Hippocampal formation (tissue), 2 donors: ENCODE results near the gene MYBPC3.
"Not testable (repeated sequence)": the region's sequence is repeated elsewhere in the genome, so short reads cannot be mapped to it uniquely, and the experiment has no call there.

Source experiments
- DNase-seq, 2 donors: peaks; one replicate each; lab custom pipeline; 2025; lab: John Stamatoyannopoulos, UW

MYBPC3 gene

GRCh38 chr11:47337229-47337924 is 15.1 kb downstream of the MYBPC3 start:
- no peak for DNase-seq

GRCh38 chr11:47336595-47336994 is 15.9 kb downstream of the MYBPC3 start:
- DNase-seq: no peak

GRCh38 chr11:47335733-47336132 is 16.8 kb downstream of the MYBPC3 start:
- no peak for DNase-seq

GRCh38 chr11:47334699-47335411 is 17.6 kb downstream of the MYBPC3 start:
- not testable (repeated sequence) for DNase-seq

- no peak for DNase-seq
Measured at GRCh38 chr11:47333886-47334443, 18.5 kb downstream of the MYBPC3 start.

- no peak for DNase-seq
Measured at GRCh38 chr11:47333526-47333845, 19.0 kb downstream of the MYBPC3 start.

- DNase-seq: no peak
Measured at GRCh38 chr11:47332791-47333525, 19.5 kb downstream of the MYBPC3 start.

GRCh38 chr11:47332303-47332711 is 20.2 kb downstream of the MYBPC3 start:
- no peak for DNase-seq

GRCh38 chr11:47331454-47332302 is 20.8 kb downstream of the MYBPC3 start:
- no peak for DNase-seq

GRCh38 chr11:47329987-47330931 is 22.2 kb downstream of the MYBPC3 start:
- no peak for DNase-seq

- DNase-seq: no peak
Measured at GRCh38 chr11:47329431-47329986, 23.0 kb downstream of the MYBPC3 start.

GRCh38 chr11:47328449-47329390 is 23.8 kb downstream of the MYBPC3 start:
- DNase-seq: peak in 1 of 2 donors; percentile 14

GRCh38 chr11:47327949-47328348 is 24.6 kb downstream of the MYBPC3 start:
- DNase-seq: no peak

GRCh38 chr11:47327025-47327424 is 25.5 kb downstream of the MYBPC3 start:
- DNase-seq: no peak

GRCh38 chr11:47326198-47326597 is 26.3 kb downstream of the MYBPC3 start:
- no peak for DNase-seq

GRCh38 chr11:47325271-47326041 is 27.0 kb downstream of the MYBPC3 start:
- DNase-seq: no peak

GRCh38 chr11:47324520-47324919 is 28.0 kb downstream of the MYBPC3 start:
- DNase-seq: no peak

GRCh38 chr11:47318166-47318565 is 34.3 kb downstream of the MYBPC3 start:
- DNase-seq: no peak
